HG03575 (cell line): ENCODE measurements around the gene COPS2.
"Not testable (repeated sequence)": the region's sequence is repeated elsewhere in the genome, so short reads cannot be mapped to it uniquely, and the experiment has no call there.

ENCODE experiments used
- ATAC-seq: cut with Tn5 transposase; IDR thresholded peaks from one replicate; pipeline ENCODE4 v1.9.1; 2021; ENCODE audit not compliant: unreplicated experiment, insufficient number of reproducible peaks, low FRiP score; ENCODE audit errors: extremely low read depth

COPS2 gene

DNA sequence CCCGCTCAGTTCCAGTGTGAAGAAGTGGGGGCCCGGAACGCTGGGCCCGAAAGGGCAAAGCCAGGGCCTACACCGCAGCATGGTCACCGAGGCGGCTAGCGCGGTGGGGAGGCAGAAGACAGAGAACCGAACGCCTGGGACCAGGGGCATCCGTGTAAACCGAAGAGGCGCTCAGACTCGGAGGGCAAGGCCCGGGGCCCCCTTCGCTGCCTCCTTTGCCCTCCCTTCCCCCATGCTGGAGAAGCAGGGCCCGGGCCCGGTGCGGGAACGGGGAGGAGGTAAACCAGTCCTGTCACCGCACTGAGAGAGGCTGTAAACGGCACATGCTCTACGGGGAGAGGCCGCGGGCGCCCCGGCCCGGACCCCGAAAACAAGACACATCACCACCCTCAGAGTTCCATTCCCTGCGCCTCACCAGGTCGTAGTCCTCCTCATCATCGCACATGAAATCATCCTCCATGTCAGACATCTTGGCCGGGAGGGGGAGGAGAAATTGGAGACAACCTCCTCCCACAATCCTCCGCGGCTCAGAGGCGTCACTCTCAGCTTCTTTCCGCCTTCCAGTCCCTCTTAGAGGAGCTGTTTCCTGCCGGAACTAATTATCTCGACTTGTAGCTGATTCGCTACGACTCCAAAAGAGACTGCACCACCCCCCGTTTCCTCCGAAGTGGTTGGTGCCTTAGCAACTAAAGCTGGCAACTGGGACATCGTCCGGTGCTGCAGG is at the start of gene COPS2:
Gene COPS2, minus strand, starts transcription at position 490 of the 724 bp plus-strand sequence. Its CDS starts 21 bp downstream, at position 469.
- ATAC-seq, result peak; percentile 87

DNA sequence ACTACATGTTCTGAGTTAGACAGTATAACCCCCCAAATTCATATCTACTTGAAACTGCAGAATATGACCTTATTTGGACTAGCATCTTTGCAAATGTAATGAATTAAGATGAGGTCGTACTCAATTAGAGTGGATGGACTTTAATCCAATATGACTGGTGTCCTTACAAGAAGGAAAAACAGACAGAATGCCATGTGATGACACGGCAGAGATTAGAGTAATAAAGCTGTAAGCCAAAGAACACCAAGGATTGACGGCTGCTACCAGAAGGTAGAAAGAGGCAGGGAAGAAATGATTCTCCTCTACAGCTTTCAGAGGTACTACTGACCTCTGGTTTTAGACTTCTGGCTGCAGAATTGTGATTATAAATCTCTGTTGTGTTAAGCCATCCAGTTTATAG is 44.9 kb upstream of the COPS2 start:
- ATAC-seq, result no peak

DNA sequence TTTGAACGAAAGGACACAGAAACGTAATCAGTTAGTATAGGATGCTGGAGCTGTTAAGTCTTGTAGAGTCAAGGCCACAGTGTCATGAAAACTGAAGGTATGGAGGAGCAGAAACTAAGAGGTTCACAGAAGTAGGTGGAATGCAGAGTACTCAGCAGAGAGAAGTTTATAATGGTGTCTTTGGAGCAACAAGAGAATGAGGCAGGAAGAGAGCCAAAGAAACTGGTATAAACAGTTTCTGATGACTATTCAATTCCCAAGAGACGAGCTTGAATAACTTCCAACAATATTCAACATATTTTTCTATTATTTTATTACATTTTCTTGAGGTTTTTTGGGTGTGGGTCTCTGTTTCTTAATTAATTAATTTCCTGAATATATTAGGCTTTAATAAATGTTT is 44.3 kb upstream of the COPS2 start:
- no peak for ATAC-seq

DNA sequence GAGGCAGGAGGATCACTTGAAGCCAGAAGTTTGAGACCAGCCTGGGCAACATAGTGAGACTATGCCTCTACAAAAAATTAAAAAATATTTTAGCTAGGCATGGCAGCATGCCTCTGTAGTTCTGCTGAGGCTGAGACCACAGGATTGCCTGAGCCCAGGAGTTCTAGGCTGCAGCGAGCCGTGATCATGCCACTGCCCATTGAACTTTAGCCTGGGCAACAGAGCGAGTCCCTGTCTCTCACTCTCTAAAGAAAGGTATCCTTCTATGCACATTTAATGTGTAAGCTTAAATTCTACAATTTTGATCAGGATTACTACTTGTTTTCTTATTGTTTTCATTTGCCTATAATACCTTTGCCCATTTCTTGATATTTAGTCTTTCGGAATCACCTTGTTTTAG is 41.5 kb upstream of the COPS2 start:
- ATAC-seq, result no peak

DNA sequence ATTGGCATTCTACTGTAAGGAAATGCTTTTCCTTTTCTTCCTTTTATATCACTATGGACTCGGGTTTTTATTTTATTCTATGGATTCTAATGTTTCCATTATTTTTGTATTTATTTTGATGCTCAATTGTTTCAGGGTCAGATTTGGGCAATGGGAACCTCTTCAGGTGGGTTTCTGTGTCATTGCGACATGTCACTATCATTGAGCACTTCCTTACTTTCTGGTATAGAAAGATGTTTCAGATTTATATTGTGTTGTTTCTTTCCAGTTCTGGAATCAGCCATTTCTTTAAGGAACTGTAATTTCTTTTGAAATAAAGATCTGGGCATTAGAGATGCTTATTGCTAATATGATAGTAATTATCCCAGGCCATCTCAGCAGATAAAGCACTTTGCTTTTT is 36.5 kb upstream of the COPS2 start:
- ATAC-seq, result no peak

DNA sequence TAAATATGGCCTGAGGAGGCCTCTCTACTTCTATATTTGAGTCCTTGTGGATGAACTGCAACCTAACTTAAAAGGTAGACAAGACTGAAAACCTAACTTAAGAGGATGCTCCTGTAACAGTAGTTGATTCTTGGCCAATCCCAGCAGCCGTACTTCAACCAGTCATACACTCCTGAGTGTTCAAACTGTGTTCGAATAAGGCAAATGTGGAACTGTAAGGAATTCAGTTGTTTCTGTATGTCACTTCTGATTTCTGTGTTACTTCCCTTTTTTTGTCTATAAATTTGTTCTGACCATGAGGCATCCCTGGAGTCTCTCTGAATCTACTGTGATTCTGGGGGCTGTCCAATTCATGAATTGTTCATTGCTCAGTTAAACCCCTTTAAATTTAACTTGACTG is 35.2 kb upstream of the COPS2 start:
- ATAC-seq, result no peak

DNA sequence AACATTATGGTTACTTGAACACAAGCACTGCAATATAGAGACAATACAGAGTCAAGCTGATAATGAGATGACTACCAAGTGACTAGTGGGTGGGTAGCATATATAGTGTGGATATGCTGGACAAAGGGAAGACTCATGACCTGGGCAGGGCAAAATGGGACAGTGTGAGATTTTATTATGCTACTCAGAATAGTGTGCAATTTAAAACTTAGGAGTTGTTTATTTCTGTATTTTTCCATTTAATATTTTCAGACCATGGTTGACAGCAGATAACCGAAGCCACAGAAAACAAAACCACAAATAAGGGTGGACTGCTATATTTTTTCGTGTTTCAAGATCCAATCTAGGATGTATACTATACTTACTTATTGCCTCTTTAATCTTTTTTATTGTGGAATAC is 34.2 kb upstream of the COPS2 start:
- ATAC-seq, result no peak

DNA sequence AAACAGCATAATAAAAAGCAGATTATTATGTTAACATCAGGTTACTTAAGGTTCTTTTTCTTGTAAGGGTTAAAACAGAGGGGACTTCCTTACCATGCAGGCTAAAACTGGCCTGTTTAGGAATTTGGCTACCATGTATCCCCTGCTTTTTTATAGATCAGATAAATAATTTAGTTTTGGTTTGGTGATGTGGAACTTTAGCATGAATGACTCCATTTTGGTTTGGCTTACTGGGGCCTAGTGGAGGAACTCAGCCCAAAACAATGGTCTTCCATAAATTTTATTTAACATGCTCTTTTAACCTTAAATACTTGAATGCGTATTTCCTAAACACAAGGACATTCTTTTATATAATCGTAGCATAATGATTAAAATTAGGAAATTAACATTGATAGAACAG is 33.5 kb upstream of the COPS2 start:
- no peak for ATAC-seq

DNA sequence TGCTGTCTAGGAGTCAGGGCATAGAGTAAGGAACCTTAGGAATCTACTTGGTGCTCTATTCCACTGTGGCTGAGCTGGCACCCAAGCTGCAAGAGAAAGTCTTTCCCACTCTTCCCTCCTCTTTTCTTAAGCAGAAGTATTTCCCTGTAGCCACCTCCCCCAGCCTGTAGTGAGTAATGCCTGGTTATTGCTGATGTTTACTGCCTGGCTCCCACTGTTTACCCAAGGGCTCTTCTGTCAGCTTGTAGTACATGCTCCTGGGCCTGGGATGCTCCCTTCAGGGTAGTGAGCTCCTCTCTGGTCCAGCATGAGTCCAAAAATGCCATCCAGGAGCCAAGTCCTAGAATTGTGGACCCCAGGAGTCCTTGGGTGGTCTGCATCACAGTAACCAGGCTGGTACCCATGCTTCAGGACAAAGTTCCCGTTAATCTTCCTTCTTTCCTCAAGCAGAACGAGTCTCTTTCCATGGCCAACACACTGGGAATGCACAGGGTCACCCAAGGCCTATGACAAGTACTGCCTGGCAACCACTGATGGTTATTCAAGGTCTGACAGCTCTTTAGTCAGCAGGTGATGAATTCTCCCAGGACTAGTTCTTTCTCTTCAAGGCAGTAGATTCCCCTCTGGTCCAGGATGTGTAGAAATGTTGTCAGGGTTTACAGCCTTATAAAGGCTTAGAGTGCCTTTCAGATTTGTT is 32.3 kb upstream of the COPS2 start:
- no peak for ATAC-seq

DNA sequence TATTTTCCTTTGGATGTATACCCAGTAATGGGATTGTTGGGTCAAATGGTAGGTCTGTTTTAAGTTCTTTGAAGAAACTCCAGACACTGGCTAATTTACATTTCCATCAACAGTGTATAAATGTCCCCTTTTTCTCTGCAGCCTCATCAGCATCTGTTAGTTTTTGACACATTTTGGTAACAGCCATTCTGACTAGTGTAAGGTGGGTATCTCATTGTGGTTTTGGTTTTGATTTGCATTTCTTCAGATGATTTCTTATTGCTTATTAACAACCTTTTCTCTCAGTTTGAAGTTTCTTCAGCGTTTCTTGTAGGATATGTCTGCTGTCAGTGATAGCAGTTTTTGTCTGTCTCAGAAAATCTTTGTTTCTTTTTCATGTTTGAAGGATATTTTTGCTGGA is 30.1 kb upstream of the COPS2 start:
- ATAC-seq, result no peak

DNA sequence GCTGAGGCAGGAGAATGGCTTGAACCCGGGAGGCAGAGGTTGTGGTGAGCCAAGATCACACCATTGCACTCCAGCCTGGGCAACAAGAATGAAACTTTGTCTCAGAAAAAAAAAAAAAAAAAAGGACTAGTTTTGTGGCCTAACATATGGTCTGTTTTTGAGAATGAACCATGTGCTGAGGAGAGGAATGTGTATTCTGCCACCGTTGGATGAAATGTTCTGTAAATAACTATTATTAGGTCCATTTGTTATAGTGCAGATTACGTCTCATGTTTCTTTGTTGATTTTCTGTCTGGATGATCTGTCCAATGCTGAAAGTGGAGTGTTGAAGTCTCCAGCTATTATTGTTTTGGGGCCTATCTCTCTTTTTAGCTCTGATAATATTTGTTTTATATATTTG is 28.3 kb upstream of the COPS2 start:
- ATAC-seq, result not testable (repeated sequence)

DNA sequence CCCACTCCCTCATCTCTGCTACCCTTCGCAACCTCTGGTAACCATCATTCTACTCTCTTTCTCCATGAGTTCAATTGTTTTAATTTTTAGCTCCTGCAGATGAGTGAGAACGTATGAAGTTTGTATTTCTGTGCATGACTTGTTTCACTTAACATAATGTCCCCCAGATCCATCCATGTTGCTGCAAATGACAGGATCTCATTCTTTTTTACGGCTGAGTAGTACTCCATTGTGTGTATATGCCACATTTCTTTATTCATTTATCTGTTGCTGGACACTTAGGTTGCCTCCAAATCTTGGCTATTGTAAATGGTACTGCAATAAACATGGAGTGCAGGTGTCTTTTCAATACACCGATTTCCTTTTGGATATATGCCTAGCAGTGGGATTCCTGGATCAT is 26.7 kb upstream of the COPS2 start:
- ATAC-seq, result no peak

DNA sequence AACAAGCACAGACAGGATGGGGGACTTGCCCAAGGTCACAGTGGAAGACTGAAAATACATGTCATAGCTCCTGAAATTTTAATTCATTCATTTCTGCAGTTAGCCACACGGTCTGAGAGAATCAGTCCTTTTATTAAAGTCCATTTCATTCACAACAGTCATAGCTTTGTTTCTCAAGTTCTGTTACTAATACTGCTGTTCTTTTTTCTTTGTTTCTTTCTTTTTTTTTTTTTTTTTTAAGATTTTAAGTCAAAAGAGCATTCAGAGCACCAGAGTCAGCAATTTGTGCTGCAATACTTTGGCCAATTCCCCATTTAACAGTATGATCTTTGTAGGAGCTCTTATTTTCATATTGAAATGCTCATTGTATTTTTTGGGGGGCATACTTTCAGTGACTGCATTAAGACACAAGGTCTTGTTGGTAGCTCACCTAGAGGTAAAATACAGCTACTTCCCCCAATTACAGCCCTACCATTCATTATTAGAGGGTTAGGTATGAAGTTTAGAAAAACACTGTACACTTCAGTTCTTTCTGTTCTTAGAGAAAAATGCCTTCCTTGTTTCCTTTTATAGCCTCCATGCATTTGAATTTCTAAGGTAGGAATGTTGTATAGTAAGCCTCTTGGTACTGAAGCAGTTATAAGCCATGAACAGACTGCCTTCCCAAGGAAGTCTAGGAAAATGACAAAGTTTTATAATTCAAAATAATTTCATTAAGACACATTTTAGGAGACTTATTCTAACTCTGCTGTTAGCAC is 24.2 kb upstream of the COPS2 start:
- no peak for ATAC-seq

DNA sequence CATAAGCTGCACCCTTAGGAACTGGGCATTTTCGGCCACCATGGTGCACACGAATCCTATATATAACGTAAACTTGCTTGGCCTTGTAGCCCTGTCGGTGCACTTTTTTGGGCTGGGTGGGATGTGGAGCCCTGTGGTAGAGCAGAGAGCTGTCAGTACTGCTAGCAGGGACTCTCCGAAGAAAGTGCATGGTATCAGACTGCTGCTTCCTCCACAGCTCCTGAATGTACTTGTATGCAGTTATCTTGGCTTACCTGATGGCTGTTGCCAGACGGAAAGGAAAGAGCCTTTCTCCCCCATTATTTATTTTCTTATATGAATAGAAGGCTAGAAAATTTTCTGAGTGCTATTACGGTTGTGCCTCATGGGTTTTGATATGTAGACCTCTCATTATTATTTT is 23.1 kb upstream of the COPS2 start:
- no peak for ATAC-seq

DNA sequence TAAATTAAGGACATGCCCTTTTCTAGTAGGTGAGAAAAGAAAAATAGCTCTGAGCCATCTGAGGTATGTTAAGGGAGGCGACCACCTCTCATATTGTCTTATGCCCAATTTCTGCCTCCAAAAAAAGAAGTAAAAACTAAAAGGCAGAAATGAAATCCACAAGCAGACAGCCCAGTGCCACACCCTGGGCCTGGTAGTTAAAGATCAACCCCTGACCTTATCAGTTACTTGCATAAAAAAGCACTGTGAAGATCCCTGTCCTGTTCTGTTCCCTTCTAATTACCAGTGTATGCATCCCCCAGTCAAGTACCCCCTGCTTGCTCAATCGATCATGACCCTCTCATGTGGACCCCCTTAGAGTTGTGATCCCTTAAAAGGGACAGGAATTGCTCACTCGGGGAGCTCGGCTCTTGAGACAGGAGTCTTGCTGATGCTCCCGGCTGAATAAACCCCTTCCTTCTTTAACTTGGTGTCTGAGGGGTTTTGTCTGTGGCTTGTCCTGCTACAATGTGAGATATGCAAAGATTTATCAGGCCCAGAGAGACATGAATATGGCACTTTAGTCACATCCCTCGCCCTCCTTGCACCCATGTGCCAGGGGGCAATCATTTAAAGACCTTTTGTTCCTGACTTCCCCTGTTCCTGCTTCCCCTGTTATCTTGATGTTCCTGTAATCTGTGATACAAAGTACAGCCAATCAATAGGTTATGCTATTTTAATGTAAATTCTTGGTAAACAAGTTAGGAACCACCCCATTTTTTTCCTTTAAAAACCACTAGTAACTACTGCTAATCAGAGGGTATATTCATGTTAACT is 20.4 kb upstream of the COPS2 start:
- not testable (repeated sequence) for ATAC-seq

DNA sequence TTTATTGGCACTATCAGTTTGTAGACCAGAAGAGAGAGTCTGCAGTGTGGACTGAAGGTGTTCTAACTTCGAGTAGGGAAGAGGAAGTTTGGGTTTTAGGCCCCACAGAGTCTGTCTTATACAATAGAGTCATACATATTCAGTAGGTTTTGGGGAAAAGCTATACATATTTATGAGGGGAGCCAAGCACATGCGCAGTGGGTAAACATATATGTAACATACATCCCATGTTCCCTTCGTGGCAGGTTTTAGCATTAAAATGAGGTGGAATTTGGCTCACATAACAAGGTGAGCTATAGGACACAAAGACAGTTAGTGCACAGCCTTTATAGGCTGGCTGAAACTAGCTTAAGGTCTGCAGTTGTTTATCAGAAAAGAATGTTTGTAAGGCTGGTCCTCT is 19.5 kb upstream of the COPS2 start:
- no peak for ATAC-seq

DNA sequence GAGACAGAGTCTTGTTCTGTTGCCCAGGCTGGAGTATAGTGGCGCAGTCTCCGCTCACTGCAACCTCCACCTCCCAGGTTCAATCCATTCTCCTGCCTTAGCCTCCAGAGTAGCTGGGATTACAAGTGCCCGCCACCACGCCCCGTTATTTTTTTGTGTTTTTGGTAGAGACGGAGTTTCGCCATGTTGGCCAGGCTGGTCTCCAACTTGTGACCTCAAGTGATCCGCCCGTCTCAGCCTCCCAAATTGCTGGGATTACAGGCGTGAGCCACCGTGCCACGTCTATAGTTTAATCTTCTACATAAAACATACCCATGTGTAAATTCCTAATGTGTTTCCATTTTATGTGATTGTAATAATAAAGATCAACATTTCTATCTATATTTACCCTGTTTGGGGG is 16.4 kb upstream of the COPS2 start:
- no peak for ATAC-seq

DNA sequence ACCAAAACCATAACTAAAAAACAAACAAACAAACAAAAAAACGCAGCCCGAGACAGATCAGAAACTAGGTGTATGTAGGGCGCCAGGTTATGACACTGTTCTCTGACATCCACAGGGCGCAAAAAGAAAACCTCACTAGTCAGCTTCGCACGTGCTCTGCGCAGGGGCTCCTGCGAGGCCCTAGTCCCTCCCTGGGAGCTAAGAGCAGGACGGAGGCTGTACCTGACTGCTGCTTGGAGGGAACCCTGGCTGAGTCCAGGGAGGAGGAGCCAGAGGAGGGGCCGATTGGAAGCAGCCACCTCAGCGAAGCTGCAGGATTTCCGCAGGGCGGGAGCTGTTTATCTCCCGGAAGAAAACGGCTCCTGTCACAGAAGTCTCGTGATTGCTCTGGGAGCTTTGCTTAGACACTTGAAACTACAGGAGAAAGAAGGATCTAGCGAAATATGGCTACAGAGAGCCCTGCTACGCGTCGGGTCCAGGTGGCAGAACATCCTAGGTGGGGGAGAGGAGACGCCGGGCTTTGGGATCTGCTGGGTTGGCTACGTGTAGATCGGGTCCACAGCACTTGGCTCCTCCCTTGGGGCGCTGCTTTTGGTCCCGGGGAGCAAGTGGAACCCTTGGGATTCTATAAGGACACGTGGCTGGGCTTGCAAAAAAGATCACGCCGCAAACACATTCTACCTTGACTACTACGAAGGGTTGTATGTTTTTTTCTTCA is 14.6 kb upstream of the COPS2 start, which contains the start of gene GALK2:
Gene GALK2, plus strand, starts transcription at position 368 of the 718 bp plus-strand sequence. Its CDS starts 76 bp downstream, at position 444.
- peak; percentile 72 for ATAC-seq

DNA sequence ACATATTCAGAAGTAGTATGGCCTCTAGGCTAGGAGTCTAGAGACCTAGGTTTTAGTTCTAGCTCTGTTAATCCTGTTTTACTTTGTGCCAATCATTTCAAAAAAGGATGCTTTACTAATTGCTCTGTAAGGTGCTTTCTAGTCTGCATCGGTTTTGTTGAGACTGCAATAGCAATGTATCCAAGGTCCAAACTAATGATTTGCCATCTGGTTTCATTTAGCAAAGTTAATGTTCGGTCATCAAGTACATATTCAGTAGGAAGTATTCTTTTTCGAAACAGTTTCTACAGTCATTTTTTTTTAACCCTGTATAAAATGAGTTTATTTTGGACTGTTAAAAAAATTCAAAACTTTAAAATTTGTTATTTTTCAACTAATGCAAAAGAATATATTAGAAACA is 12.6 kb upstream of the COPS2 start:
- no peak for ATAC-seq
